Measurements from ENCODE around the gene TMTC1.

GRCh38 chr12:29702972-29703371, 80.8 kb downstream of the TMTC1 start:
- no peak for TF ChIP-seq CTCF (IDR thresholded peaks at IDR 0.05)
- TF ChIP-seq EZH2phosphoT487 (IDR thresholded peaks at IDR 0.05): no peak
